Head of caudate nucleus (tissue), 42 donors: ENCODE measurements around the gene CALB2.
A peak's percentile ranks its signal among the peaks of the same experiment; 100 is the strongest.

Experiments used
- DNase-seq, 42 donors: peaks; one replicate each; pipeline versions ENCODE4 v3.0.0 to v3.0.0-alpha.2; 2020 to 2021; ENCODE audit warnings: mixed read lengths in 7 of 42
- intact Hi-C: fragments of 100-400 bp; cut with DNase I; formaldehyde crosslinking; loops from one replicate; pipeline ENCODE4 v1.15.0; 2022

CALB2 gene

GRCh38 chr16:71412270-71413160 lies 54.0 kb downstream of the CALB2 start:
- DNase-seq: peak; percentile 38 to 91 (median 74)
- intact Hi-C loops: loop anchor here (5.0 kb wide), 1 partner anchor 85 kb away; no protein-coding TSS in a partner anchor

GRCh38 chr16:71413341-71413740 lies 54.8 kb downstream of the CALB2 start:
- intact Hi-C loops: loop anchor here (5.0 kb wide), 1 partner anchor 84 kb away; no protein-coding TSS in a partner anchor

GRCh38 chr16:71414038-71414437 lies 55.5 kb downstream of the CALB2 start:
- intact Hi-C loops: loop anchor here (5.0 kb wide), 1 partner anchor 83 kb away; no protein-coding TSS in a partner anchor
- no peak for DNase-seq

More at GRCh38 chr16:71413341-71413740, 54.8 kb downstream of the CALB2 start:
- no peak for DNase-seq

GRCh38 chr16:71421911-71422310 lies 63.4 kb downstream of the CALB2 start:
- intact Hi-C loops: no loop called here
- peak in 1 of 42 donors; percentile 19 for DNase-seq

- intact Hi-C loops: no loop called here
- DNase-seq: no peak
These were observed 64.5 kb downstream of the CALB2 start for GRCh38 chr16:71423016-71423415.

- intact Hi-C loops: no loop called here
- no peak for DNase-seq
These were observed 65.3 kb downstream of the CALB2 start for GRCh38 chr16:71423865-71424264.

GRCh38 chr16:71424626-71425025 lies 66.1 kb downstream of the CALB2 start:
- no peak for DNase-seq
- intact Hi-C loops: no loop called here

- DNase-seq: no peak
- intact Hi-C loops: no loop called here
These were observed 67.2 kb downstream of the CALB2 start for GRCh38 chr16:71425746-71426068.

- DNase-seq: peak in 2 of 42 donors; percentile 5 to 30
- intact Hi-C loops: no loop called here
These were observed 67.8 kb downstream of the CALB2 start for GRCh38 chr16:71426069-71426879.

GRCh38 chr16:71426880-71427615 lies 68.5 kb downstream of the CALB2 start:
- DNase-seq: no peak
- intact Hi-C loops: no loop called here

- no peak for DNase-seq
- intact Hi-C loops: no loop called here
These were observed 69.9 kb downstream of the CALB2 start for GRCh38 chr16:71428385-71428784.

GRCh38 chr16:71428883-71429282 lies 70.4 kb downstream of the CALB2 start:
- DNase-seq: no peak
- intact Hi-C loops: no loop called here

- intact Hi-C loops: no loop called here
- no peak for DNase-seq
These were observed 71.1 kb downstream of the CALB2 start for GRCh38 chr16:71429581-71429980.

GRCh38 chr16:71430744-71431143 lies 72.2 kb downstream of the CALB2 start:
- DNase-seq: no peak
- intact Hi-C loops: no loop called here

GRCh38 chr16:71431176-71431575 lies 72.7 kb downstream of the CALB2 start:
- intact Hi-C loops: no loop called here
- DNase-seq: no peak

- intact Hi-C loops: no loop called here
- DNase-seq: no peak
These were observed 73.5 kb downstream of the CALB2 start for GRCh38 chr16:71431991-71432390.

- no peak for DNase-seq
These were observed 74.4 kb downstream of the CALB2 start for GRCh38 chr16:71432906-71433305.

GRCh38 chr16:71436473-71436872 lies 78.0 kb downstream of the CALB2 start:
- intact Hi-C loops: no loop called here
- DNase-seq: no peak

More at GRCh38 chr16:71432906-71433305, 74.4 kb downstream of the CALB2 start:
- intact Hi-C loops: no loop called here

GRCh38 chr16:71439523-71439922 lies 81.0 kb downstream of the CALB2 start:
- intact Hi-C loops: no loop called here
- DNase-seq: no peak
